GM12801 (cell line): ENCODE data around the gene RNF13.

ENCODE experiments used
- TF ChIP-seq, protein P1 (sequence below): IDR thresholded peaks from one replicate; pipeline ENCODE4 v1.5.1; 2011; ENCODE audit warnings: control low read depth; ENCODE audit not compliant: insufficient read length; ENCODE audit errors: extremely low read depth

Gene RNF13

DNA sequence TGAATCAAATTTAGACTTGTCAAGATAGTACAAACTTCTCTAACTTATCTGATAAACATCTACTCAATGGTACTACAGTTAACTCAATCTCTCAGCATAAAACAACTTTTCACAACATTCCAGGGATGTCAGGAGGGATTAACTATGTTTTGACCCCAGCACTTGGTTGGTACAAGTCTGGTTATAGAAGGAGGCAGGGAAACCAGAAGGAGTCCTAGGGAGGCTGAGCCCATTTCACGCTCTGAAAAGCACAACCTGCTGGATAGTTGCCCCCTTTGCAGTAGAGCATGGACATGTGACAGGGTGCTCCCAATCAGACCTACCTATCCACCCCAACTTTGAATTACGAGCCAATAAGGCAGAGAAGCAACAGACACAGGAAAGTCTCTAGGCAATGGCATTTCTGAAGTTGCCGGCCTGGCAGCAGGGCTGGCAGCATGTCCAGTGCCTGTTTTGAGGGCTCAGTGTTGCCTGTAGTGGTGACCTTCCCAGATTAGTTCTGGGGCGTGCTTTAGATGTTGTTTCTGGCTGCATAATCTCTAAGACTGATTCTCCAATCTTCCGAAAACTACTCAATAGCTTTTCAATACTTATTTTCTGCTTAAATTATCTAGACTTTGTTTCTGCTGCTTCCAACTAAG, 28.8 kb upstream of the RNF13 start:
- TF ChIP-seq, protein P1, sequence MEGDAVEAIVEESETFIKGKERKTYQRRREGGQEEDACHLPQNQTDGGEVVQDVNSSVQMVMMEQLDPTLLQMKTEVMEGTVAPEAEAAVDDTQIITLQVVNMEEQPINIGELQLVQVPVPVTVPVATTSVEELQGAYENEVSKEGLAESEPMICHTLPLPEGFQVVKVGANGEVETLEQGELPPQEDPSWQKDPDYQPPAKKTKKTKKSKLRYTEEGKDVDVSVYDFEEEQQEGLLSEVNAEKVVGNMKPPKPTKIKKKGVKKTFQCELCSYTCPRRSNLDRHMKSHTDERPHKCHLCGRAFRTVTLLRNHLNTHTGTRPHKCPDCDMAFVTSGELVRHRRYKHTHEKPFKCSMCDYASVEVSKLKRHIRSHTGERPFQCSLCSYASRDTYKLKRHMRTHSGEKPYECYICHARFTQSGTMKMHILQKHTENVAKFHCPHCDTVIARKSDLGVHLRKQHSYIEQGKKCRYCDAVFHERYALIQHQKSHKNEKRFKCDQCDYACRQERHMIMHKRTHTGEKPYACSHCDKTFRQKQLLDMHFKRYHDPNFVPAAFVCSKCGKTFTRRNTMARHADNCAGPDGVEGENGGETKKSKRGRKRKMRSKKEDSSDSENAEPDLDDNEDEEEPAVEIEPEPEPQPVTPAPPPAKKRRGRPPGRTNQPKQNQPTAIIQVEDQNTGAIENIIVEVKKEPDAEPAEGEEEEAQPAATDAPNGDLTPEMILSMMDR = no peak

DNA sequence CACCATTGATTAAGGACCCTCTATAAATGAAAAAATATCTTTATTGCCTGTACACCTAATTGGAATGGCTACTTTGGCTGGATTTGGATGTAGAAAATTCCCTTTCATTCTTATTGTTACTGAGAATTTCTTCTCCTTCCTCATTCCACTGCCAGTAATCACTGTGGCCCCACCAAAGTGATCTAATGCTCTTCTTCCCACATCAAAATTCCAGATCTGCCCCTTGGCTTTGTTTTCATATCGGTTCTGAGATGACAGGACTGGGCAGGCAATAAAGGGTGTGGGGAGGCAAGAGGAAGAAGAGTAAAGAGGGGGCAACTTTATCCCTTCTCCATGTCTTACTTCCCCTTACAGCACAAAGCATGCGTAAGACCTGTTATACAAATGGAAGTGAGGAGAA, 22.7 kb upstream of the RNF13 start:
- TF ChIP-seq, protein P1 = no peak

DNA sequence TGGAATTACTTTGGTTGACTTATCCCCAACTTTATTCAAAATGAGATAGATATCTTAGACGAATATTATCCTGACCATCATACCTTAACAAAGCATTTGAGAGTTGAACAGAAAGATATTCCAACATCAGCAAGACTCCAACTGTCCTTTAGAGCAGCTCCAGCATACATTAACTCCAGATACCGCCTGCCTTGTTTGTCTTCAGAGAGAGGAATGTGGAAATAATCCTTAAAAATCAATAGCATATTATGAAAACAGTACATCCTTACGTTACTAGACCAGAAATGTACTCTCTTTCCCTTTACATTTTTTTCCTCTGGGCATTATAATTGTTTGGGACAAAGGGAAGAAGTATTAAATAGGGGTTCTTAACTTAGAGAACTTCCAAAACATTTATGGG, 22.3 kb upstream of the RNF13 start:
- TF ChIP-seq, protein P1 = no peak

DNA sequence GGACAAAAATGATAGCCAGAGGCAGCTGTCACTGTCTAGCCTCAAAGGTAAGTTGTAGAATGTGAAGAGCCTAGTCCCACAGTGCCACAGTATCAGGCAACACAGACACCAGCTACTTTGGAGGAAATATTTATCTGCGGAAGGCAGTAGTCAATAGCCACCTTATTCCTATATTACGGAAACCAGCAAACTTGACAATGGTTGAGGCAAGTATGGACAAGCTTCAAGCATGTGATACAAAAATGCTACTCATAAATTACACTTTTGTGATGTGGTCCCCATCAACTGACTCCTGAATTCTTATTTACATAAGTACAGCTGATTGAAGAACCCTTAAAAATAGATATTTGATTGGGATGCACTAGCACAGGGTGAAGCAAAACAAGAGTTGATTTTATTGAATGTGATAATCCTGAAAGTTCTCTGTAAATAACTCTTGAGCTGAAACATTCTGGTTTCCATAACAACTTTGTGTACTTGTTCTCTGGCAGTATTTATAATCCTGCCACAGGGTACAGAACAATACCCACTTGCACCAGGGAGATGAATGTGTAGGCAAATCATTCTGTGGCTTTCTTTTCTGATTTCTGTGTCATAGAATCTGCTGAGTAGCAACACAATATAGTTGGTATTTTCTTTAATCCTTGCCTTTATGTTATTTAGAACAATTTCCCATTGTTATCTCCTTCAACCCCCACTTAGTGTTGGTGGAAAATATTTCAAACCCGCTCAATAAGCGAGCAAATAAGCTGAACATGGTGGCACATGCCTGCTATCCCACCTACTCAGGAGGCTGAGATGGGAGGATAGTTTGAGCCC, 20.4 kb upstream of the RNF13 start, which contains the start of gene ANKUB1:
TSS of gene ANKUB1 (minus strand) at position 103 of the 819 bp plus-strand sequence. CDS start 188 bp downstream, outside the sequence.
- TF ChIP-seq, protein P1 = no peak

DNA sequence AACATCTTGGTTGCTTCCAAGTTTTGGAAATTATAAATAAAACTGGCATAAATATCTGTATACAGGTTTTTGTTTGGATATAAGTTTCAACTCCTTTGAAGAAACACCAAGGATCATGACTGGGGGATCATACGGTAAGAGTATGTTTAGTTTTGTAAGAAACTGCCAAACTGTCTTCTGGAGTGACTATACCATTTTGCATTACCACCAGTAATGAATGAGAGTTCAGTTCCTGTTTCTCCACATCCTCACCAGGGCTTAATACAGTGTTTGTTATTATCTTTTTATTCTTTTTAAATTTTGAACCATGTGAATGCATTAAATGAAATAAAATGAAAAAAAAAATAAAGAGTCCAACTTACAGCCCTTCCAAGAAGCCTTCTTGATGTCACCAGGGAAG, 17.0 kb upstream of the RNF13 start:
- TF ChIP-seq, protein P1 = no peak

DNA sequence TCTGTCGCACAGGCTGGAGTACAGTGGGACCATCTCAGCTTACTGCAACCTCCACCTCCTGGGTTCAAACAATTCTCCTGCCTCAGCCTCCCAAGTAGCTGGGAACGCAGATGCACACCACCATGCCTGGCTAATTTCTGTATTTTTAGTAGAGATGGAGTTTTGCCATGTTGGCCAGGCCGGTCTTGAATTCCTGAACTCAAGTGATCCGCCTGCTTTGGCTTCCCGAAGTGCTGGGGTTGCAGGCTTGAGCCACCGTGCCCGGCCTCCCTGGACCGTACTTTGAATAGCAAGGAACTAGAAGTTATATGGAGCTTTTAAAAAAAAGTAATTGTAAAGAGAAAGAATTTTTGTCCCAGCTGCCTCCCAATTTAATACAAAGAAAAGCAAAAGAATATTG, 12.3 kb upstream of the RNF13 start:
- TF ChIP-seq, protein P1 = no peak

DNA sequence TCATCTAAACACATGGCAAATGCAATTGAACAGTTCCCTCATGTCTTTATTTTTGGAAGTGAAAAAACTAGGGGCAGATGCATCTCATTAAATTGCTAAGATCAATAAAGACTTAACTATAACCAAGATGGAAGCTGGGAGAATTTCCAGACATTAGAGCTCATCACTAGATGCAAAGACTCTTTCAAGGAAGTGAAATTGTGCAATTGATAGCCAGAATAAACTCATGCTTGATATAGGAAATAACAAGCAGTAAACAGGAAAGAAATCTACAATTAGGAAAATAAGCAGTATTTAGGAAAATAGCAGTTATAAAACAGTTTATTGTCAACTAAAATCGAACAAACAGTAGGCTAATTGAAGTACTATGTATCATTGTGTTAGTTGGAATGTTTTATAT, 11.8 kb upstream of the RNF13 start:
- TF ChIP-seq, protein P1 = no peak
